HCT116 (cell line): ENCODE results near the gene TENT4A. TPM values are rescaled to one million over a fixed set of nuclear protein-coding genes. Genes with fewer than 3 reads are reported as not detected.

Source experiments
- ATAC-seq: fragments of 200-7000 bp; cut with Tn5 transposase; 2 replicates; pipeline ENCODE4 v1.9.1; 2020; ENCODE audit warnings: mild to moderate bottlenecking, moderate library complexity
- BruUV-seq: library from RNA; stranded (reverse); fragments of 400-500 nt; replicated peaks from 2 replicates; lab custom pipeline; 2021; lab: Mats Ljungman, UMichigan
- CTCF ChIA-PET: fragments of 300-600 bp; sonication (Branson Sonifier 250); formaldehyde crosslinking; loops from one replicate; lab custom pipeline; 2021; ENCODE audit warnings: antibody characterized with exemption; lab: Charles Lee
- POLR2A ChIA-PET: fragments of 300-600, 350-600 bp; sonication (Branson Sonifier 250); formaldehyde crosslinking; loops from one replicate; lab custom pipeline; 2021; ENCODE audit warnings: antibody characterized with exemption; lab: Charles Lee
- RAD21 ChIA-PET, 2 experiments: fragments of 300-600 bp; sonication (Branson Sonifier 250); formaldehyde crosslinking; loops; one replicate each; lab custom pipeline; 2023; ENCODE audit warnings: low total read pairs in 2 of 2; ENCODE audit not compliant: uncharacterized antibody in 2 of 2, unreplicated experiment in 2 of 2, low non-redundant PET in 1 of 2; lab: Charles Lee
- DNase-seq: peaks from one replicate; pipeline ENCODE4 v3.0.0-alpha.2; 2010; ENCODE audit warnings: low read depth, low spot score
- H2AFZ ChIP-seq: fragments of 200-600 bp; shearing (Covaris generic), sonication (generic); 2 replicates; pipeline ENCODE4 v1.6.1; 2017; ENCODE audit warnings: low read depth, mixed run types, mixed read lengths, antibody characterized with exemption, low read length; ENCODE audit not compliant: poor library complexity, severe bottlenecking
- H3K27ac ChIP-seq: 2 replicates; pipeline ENCODE4 v1.5.1; 2012; ENCODE audit warnings: low read depth, low read length
- H3K27me3 ChIP-seq: fragments of 200-600 bp; sonication (generic); 2 replicates; pipeline ENCODE4 v1.6.1; 2016; ENCODE audit warnings: mixed run types, low read length, mixed read lengths; ENCODE audit not compliant: insufficient read depth
- H3K36me3 ChIP-seq, 2 experiments: fragments of 200-500 bp in 1 of 2; fragments of 200-600 bp in 1 of 2; sonication (Bioruptor generic) in 1 of 2; sonication (generic) in 1 of 2; 2 replicates each; pipeline versions ENCODE4 v1.5.1 to v1.6.1; 2014 to 2016; ENCODE audit warnings: low read length in 2 of 2, inconsistent platforms in 1 of 2, mixed read lengths in 1 of 2, mixed run types in 1 of 2; ENCODE audit not compliant: insufficient read depth in 2 of 2, control insufficient read depth in 1 of 2
- H3K4me1 ChIP-seq, 2 experiments: fragments of 200-600 bp in 1 of 2; sonication (generic) in 1 of 2; 2 replicates each; pipeline versions ENCODE4 v1.5.1 to v1.6.1; 2012 to 2017; ENCODE audit warnings: low read length in 2 of 2, inconsistent platforms in 1 of 2, mild to moderate bottlenecking in 1 of 2, mixed read lengths in 1 of 2, mixed run types in 1 of 2, moderate library complexity in 1 of 2; ENCODE audit not compliant: insufficient read depth in 2 of 2, control insufficient read depth in 1 of 2
- H3K4me2 ChIP-seq: fragments of 200-600 bp; sonication (generic); 2 replicates; pipeline ENCODE4 v1.6.1; 2017; ENCODE audit warnings: mixed run types, low read length, mixed read lengths
- H3K4me3 ChIP-seq, 2 experiments: fragments of 200-600 bp in 1 of 2; sonication (generic) in 1 of 2; replicated peaks in 1 of 2; 2 replicates each; pipeline ENCODE4 v1.5.1; 2011 to 2016; ENCODE audit warnings: low read length in 2 of 2, control low read depth in 1 of 2, low read depth in 1 of 2, mild to moderate bottlenecking in 1 of 2, mixed read lengths in 1 of 2, mixed run types in 1 of 2
- H3K79me2 ChIP-seq: fragments of 200-600 bp; sonication (generic); 2 replicates; pipeline ENCODE4 v1.6.1; 2017; ENCODE audit warnings: mild to moderate bottlenecking, mixed run types, low read length, moderate library complexity, mixed read lengths; ENCODE audit not compliant: insufficient read depth
- H3K9ac ChIP-seq: fragments of 200-600 bp; sonication (generic); 2 replicates; pipeline ENCODE4 v1.6.1; 2016; ENCODE audit warnings: low read length, mixed read lengths
- H3K9me2 ChIP-seq: fragments of 200-600 bp; sonication (generic), shearing (Covaris generic); 2 replicates; pipeline ENCODE4 v1.6.1; 2017; ENCODE audit warnings: mixed run types, mild to moderate bottlenecking, moderate library complexity; ENCODE audit not compliant: insufficient read depth
- H3K9me3 ChIP-seq, 2 experiments: fragments of 200-500 bp in 1 of 2; fragments of 200-600 bp in 1 of 2; sonication (Bioruptor generic) in 1 of 2; sonication (generic) in 1 of 2; 2 replicates each; pipeline ENCODE4 v1.6.1; 2014 to 2017; ENCODE audit warnings: low read length in 2 of 2, mixed read lengths in 2 of 2, inconsistent platforms in 1 of 2, low read depth in 1 of 2, mild to moderate bottlenecking in 1 of 2, mixed run types in 1 of 2, moderate library complexity in 1 of 2; ENCODE audit not compliant: control insufficient read depth in 1 of 2, insufficient read depth in 1 of 2
- H4K20me1 ChIP-seq: fragments of 200-600 bp; sonication (generic), shearing (Covaris generic); 2 replicates; pipeline ENCODE4 v1.6.1; 2017; ENCODE audit warnings: mixed run types, mild to moderate bottlenecking, moderate library complexity; ENCODE audit not compliant: insufficient read depth
- CBX3 ChIP-seq: IDR thresholded peaks from 2 replicates; pipeline ENCODE4 v1.6.1; 2012; ENCODE audit warnings: low read depth
- ELF1 ChIP-seq: IDR thresholded peaks from 2 replicates; pipeline ENCODE4 v1.6.1; 2012; ENCODE audit warnings: low read depth, borderline replicate concordance
- SP1 ChIP-seq: IDR thresholded peaks from 2 replicates; pipeline ENCODE4 v1.6.1; 2012; ENCODE audit warnings: low read depth
- SRF ChIP-seq: IDR thresholded peaks from 2 replicates; pipeline ENCODE4 v1.6.1; 2012; ENCODE audit warnings: low read depth
- TCF7L2 ChIP-seq: IDR thresholded peaks from 2 replicates; pipeline ENCODE4 v1.7.0; 2011; ENCODE audit warnings: borderline replicate concordance, inconsistent platforms; ENCODE audit not compliant: insufficient read depth, insufficient read length; ENCODE audit errors: extremely low read depth
- YY1 ChIP-seq: IDR thresholded peaks from 2 replicates; pipeline ENCODE4 v1.6.1; 2011; ENCODE audit warnings: low read length, low read depth, moderate library complexity, mild to moderate bottlenecking; ENCODE audit not compliant: insufficient replicate concordance; ENCODE audit errors: extremely low read depth
- ZFX ChIP-seq: fragments of 450-650 bp; IDR thresholded peaks from 2 replicates; pipeline ENCODE4 v1.6.1; 2017
- ZNF274 ChIP-seq: fragments of 200-500 bp; sonication (Bioruptor generic); IDR thresholded peaks from 2 replicates; pipeline ENCODE4 v1.6.1; 2014; ENCODE audit warnings: mild to moderate bottlenecking, low read depth, low read length, inconsistent platforms
- intact Hi-C: fragments of 100-400 bp; cut with micrococcal nuclease; formaldehyde crosslinking; loops from 2 replicates; pipeline ENCODE4 v1.10.0; 2022
- total RNA-seq: library from RNA; stranded (reverse); gene quantifications from one replicate; pipeline ENCODE4 v1.2.1, GENCODE V29; 2021; ENCODE audit not compliant: unreplicated experiment
- TF ChIP-seq, protein P1 (sequence below), 3 experiments: fragments of 200-600 bp in 1 of 3; sonication (generic) in 1 of 3; IDR thresholded peaks in 2 of 3; conservative IDR thresholded peaks in 1 of 3; 2 replicates each; pipeline ENCODE4 v1.5.1; 2012 to 2017; ENCODE audit warnings: low read depth in 2 of 3, low read length in 2 of 3, antibody characterized with exemption in 1 of 3, borderline replicate concordance in 1 of 3, control low read depth in 1 of 3, mild to moderate bottlenecking in 1 of 3, mixed read lengths in 1 of 3, mixed run types in 1 of 3, moderate library complexity in 1 of 3; ENCODE audit not compliant: insufficient read depth in 1 of 3
- TF ChIP-seq, protein P2 (sequence below): IDR thresholded peaks from 2 replicates; pipeline ENCODE4 v1.6.1; 2012
- TF ChIP-seq, protein P3 (sequence below): IDR thresholded peaks from 2 replicates; pipeline ENCODE4 v1.6.1; 2012
- TF ChIP-seq, protein P4 (sequence below): IDR thresholded peaks from 2 replicates; pipeline ENCODE4 v1.6.1; 2012; ENCODE audit warnings: low read depth

The TENT4A gene
- total RNA-seq, 1 experiment from 2014 or later: 39.8 TPM

DNA sequence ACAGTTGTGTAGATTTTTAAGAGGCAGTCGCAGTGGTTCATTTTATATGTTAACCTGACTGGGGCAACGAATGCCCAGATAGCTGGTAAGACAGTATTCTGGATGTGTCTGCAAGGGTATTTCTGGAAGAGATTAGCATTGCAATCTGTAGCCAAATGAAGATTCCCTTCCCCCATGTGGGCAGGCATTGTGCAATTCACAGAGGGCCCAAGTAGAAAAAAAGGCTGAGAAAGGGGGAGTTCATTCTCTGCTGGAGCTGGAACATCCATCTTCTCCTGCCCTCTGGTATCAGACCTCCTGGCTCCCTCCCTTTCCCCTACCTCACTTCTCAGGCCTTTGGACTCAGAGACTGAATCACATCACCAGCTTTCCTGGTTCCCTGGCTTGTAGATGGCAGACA lies 70.6 kb downstream of the TENT4A start:
- H2AFZ ChIP-seq: no peak overlapping the region
- intact Hi-C loops: no loop called here
- no peaks in the 10 kb centered on the region for H3K4me1 ChIP-seq
- H3K9me3 ChIP-seq: no peaks in the 10 kb centered on the region
- BruUV-seq: no TSS peak
- H3K9me2 ChIP-seq: no peaks in the 10 kb centered on the region
- no peaks in the 10 kb centered on the region for H3K27me3 ChIP-seq
- no peak overlapping the region for H3K27ac ChIP-seq
- no peaks in the 10 kb centered on the region for H3K79me2 ChIP-seq
- DNase-seq: no peak
- no peak overlapping the region for H3K4me3 ChIP-seq
- no peak overlapping the region for H3K4me2 ChIP-seq
- POLR2A ChIA-PET: no interaction called here
- H3K36me3 ChIP-seq: no peaks in the 10 kb centered on the region
- TF ChIP-seq YY1 (no peak), TCF7L2 (no peak), SRF (no peak), ELF1 (no peak), SP1 (no peak), ZNF274 (no peak), CBX3 (no peak), ZFX (no peak)
- TF ChIP-seq, protein P1, sequence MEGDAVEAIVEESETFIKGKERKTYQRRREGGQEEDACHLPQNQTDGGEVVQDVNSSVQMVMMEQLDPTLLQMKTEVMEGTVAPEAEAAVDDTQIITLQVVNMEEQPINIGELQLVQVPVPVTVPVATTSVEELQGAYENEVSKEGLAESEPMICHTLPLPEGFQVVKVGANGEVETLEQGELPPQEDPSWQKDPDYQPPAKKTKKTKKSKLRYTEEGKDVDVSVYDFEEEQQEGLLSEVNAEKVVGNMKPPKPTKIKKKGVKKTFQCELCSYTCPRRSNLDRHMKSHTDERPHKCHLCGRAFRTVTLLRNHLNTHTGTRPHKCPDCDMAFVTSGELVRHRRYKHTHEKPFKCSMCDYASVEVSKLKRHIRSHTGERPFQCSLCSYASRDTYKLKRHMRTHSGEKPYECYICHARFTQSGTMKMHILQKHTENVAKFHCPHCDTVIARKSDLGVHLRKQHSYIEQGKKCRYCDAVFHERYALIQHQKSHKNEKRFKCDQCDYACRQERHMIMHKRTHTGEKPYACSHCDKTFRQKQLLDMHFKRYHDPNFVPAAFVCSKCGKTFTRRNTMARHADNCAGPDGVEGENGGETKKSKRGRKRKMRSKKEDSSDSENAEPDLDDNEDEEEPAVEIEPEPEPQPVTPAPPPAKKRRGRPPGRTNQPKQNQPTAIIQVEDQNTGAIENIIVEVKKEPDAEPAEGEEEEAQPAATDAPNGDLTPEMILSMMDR (IDR thresholded peaks at IDR 0.05 in 2 of 3, conservative IDR thresholded peaks at IDR 0.05 in 1 of 3; ENCODE audit: borderline replicate concordance in 1 of 3, insufficient read depth in 1 of 3, low read depth in 2 of 3, low read length in 2 of 3): no peak
- TF ChIP-seq, protein P2, sequence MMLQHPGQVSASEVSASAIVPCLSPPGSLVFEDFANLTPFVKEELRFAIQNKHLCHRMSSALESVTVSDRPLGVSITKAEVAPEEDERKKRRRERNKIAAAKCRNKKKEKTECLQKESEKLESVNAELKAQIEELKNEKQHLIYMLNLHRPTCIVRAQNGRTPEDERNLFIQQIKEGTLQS: no peak
- TF ChIP-seq, protein P3, sequence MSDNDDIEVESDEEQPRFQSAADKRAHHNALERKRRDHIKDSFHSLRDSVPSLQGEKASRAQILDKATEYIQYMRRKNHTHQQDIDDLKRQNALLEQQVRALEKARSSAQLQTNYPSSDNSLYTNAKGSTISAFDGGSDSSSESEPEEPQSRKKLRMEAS: no peak
- TF ChIP-seq, protein P4, sequence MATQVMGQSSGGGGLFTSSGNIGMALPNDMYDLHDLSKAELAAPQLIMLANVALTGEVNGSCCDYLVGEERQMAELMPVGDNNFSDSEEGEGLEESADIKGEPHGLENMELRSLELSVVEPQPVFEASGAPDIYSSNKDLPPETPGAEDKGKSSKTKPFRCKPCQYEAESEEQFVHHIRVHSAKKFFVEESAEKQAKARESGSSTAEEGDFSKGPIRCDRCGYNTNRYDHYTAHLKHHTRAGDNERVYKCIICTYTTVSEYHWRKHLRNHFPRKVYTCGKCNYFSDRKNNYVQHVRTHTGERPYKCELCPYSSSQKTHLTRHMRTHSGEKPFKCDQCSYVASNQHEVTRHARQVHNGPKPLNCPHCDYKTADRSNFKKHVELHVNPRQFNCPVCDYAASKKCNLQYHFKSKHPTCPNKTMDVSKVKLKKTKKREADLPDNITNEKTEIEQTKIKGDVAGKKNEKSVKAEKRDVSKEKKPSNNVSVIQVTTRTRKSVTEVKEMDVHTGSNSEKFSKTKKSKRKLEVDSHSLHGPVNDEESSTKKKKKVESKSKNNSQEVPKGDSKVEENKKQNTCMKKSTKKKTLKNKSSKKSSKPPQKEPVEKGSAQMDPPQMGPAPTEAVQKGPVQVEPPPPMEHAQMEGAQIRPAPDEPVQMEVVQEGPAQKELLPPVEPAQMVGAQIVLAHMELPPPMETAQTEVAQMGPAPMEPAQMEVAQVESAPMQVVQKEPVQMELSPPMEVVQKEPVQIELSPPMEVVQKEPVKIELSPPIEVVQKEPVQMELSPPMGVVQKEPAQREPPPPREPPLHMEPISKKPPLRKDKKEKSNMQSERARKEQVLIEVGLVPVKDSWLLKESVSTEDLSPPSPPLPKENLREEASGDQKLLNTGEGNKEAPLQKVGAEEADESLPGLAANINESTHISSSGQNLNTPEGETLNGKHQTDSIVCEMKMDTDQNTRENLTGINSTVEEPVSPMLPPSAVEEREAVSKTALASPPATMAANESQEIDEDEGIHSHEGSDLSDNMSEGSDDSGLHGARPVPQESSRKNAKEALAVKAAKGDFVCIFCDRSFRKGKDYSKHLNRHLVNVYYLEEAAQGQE: no peak
- CTCF ChIA-PET: no interaction called here
- no peak overlapping the region for H3K9ac ChIP-seq
- no peak for ATAC-seq
- RAD21 ChIA-PET: no interaction called here
- no peaks in the 10 kb centered on the region for H4K20me1 ChIP-seq
